Hepatocyte (in vitro differentiated cells): ENCODE results near the gene HERC2.

Experiments used
- CTCF ChIP-seq: fragments of 200-600 bp; sonication (generic); IDR thresholded peaks from 2 replicates; pipeline ENCODE4 v1.5.1; 2016; ENCODE audit warnings: antibody characterized with exemption, mild to moderate bottlenecking; ENCODE audit not compliant: poor library complexity
- EZH2 ChIP-seq: fragments of 200-600 bp; sonication (generic); IDR thresholded peaks from 2 replicates; pipeline ENCODE4 v1.6.1; 2016; ENCODE audit warnings: antibody characterized with exemption, mild to moderate bottlenecking, borderline replicate concordance
- EZH2phosphoT487 ChIP-seq: fragments of 200-600 bp; sonication (generic); IDR thresholded peaks from one replicate; pipeline ENCODE4 v1.6.1; 2018; ENCODE audit warnings: antibody characterized with exemption, mild to moderate bottlenecking, low read depth, moderate library complexity; ENCODE audit not compliant: unreplicated experiment, severe bottlenecking

GRCh38 chr15:28260317-28260716, 61.7 kb downstream of the HERC2 start:
- TF ChIP-seq CTCF (no peak), EZH2phosphoT487 (no peak), EZH2 (no peak)
